Muscle of leg (tissue), 11 donors: ENCODE measurements around the gene ADCY6. TPM values are rescaled to one million over a fixed set of nuclear protein-coding genes. Genes with fewer than 3 reads are reported as not detected.

ENCODE experiments used
- DNase-seq: peaks from one replicate; pipeline ENCODE4 v3.0.0; 2013
- H3K27ac ChIP-seq: one replicate; pipeline ENCODE4 v1.5.1; 2013; ENCODE audit warnings: mild to moderate bottlenecking, low read length, control low read depth
- H3K27me3 ChIP-seq: one replicate; pipeline ENCODE4 v1.6.1; 2013; ENCODE audit warnings: low read length; ENCODE audit not compliant: control insufficient read depth, insufficient read depth
- H3K36me3 ChIP-seq: one replicate; pipeline ENCODE4 v1.6.1; 2013; ENCODE audit warnings: low read length; ENCODE audit not compliant: control insufficient read depth, insufficient read depth
- H3K4me1 ChIP-seq: one replicate; pipeline ENCODE4 v1.6.1; 2013; ENCODE audit warnings: low read length; ENCODE audit not compliant: control insufficient read depth, insufficient read depth
- H3K4me3 ChIP-seq: one replicate; pipeline ENCODE4 v1.5.1; 2013; ENCODE audit warnings: low read length, control low read depth
- H3K9me3 ChIP-seq: replicated peaks from 2 replicates; pipeline ENCODE4 v1.6.1; 2013; ENCODE audit warnings: low read depth, low read length; ENCODE audit not compliant: control insufficient read depth
- whole genome bisulfite sequencing: methylation state at CpG from one replicate; pipeline ENCODE4 v1.1.5; 2013; ENCODE audit warnings: missing lambda C conversion rate; ENCODE audit not compliant: insufficient coverage; 5-methylcytosine and 5-hydroxymethylcytosine counted together
- polyA plus RNA-seq, 8 donors: library from polyadenylated mRNA; unstranded; fragments of 120-200 nt; gene quantifications; one replicate each; pipeline versions ENCODE4 v1.2.1 to v1.2.3, GENCODE V29; 2013; ENCODE audit warnings: inconsistent platforms in 1 of 8, low replicate concordance in 1 of 8; ENCODE audit not compliant: insufficient read length in 8 of 8, insufficient read depth in 1 of 8
- total RNA-seq: library from RNA; stranded (reverse); fragments of 120-200 nt; gene quantifications from one replicate; pipeline ENCODE4 v1.2.4, GENCODE V29; 2013

ADCY6 gene
- total and polyA plus RNA-seq, 9 donors: 25.6 to 46.0 (median 38.0) TPM

DNA sequence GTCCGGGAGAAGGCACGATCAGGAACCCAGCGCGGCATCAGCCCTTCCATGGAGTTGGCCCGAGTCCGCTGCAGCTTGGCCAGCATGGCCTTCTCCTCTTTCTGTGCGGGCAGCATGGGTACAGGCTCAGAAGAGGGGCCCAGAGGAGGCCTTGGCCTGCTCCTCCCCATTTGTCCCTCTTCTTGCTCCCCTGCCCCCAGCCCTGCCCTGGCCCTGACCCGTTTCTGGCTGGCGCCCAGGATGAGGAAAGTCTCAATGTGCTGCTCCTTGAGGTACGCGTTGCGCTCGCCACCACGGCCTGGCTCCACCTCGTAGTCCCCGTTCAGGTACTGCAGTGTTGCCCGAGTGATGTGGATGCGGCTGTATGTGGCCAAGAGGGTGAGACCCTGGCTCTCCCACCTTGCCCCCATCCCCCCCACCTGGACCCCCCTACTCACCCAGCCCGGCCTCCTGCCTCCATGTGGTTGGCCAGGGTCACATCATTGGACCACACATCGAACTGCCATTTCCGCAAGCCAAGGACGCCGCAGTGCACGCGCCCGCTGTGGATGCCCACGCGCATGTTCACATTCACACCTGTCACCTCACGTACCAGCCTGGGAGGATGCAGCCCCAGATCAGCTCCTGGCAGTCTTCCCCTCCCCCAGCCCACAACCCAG, 12.8 kb downstream of the ADCY6 start:
- H3K4me3 ChIP-seq: no peak overlapping the region
- H3K27ac ChIP-seq: no peak overlapping the region
- H3K4me1 ChIP-seq: peaks cover 17% of the 10 kb centered on the region
- H3K36me3 ChIP-seq: peaks cover 75% of the 10 kb centered on the region
- DNase-seq: no peak
- WGBS: 89% methylated on average over 18 of the region's 29 CpGs
- H3K9me3 ChIP-seq: no peaks in the 10 kb centered on the region
- no peaks in the 10 kb centered on the region for H3K27me3 ChIP-seq

GRCh38 chr12:48775299-48775698, 13.6 kb downstream of the ADCY6 start:
- DNase-seq: no peak
- H3K4me3 ChIP-seq: no peak overlapping the region
- peaks cover 11% of the 10 kb centered on the region for H3K4me1 ChIP-seq
- H3K9me3 ChIP-seq: no peaks in the 10 kb centered on the region
- H3K36me3 ChIP-seq: peaks cover 79% of the 10 kb centered on the region
- H3K27ac ChIP-seq: no peak overlapping the region
- 96% methylated on average over 3 of the region's 8 CpGs for WGBS
- no peaks in the 10 kb centered on the region for H3K27me3 ChIP-seq

DNA sequence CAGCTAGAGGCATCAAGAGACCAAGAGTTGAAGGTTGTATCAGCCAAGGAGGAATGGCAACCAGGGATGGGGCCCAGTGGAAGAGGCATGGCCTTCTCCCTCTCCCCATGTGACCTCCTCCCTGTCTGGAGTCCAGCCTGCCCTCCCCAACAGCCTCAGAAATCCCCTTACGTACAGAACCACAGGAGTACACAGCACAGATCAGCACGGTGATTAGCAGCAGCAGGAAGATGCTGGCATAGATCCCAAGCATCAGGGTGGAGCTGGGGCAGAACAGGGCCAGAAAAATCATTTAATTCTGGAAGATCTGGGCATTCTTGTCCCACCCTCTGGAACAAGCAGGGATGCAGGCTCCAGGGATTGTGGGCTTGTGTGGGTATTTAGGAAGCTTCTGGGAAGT, 14.4 kb downstream of the ADCY6 start:
- H3K27ac ChIP-seq: no peak overlapping the region
- peaks cover 82% of the 10 kb centered on the region for H3K36me3 ChIP-seq
- peaks cover 3% of the 10 kb centered on the region for H3K4me1 ChIP-seq
- H3K4me3 ChIP-seq: no peak overlapping the region
- 16% methylated on average over 2 of the region's 2 CpGs for WGBS
- DNase-seq: no peak
- H3K9me3 ChIP-seq: no peaks in the 10 kb centered on the region
- H3K27me3 ChIP-seq: no peaks in the 10 kb centered on the region

DNA sequence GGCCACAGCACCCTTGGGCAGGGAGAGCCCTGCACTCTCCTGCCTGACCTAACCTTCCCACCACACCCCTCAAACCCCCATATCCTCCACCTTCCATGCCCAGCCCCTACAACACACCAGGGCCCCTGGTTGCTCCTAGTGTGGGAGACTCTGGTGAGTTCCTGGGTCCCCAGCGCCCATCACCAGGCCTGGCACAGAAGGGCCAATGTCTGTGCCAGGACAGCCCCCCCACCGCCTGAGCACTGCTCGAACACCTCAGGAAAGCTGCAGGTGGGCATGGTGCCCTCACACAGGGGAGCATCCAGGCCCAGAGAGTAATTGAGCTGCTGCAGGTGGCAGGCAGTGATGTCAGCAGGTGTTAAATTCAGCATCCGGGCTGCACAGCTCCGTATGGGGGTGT, 15.2 kb downstream of the ADCY6 start:
- no peak for DNase-seq
- Histone ChIP-seq H3K4me3 (no peak overlapping the region), H3K27me3 (no peaks in the 10 kb centered on the region), H3K36me3 (peaks cover 81% of the 10 kb centered on the region), H3K9me3 (no peaks in the 10 kb centered on the region), H3K4me1 (no peaks in the 10 kb centered on the region), H3K27ac (no peak overlapping the region)
- whole genome bisulfite sequencing: 92% methylated on average over 5 of the region's 5 CpGs

DNA sequence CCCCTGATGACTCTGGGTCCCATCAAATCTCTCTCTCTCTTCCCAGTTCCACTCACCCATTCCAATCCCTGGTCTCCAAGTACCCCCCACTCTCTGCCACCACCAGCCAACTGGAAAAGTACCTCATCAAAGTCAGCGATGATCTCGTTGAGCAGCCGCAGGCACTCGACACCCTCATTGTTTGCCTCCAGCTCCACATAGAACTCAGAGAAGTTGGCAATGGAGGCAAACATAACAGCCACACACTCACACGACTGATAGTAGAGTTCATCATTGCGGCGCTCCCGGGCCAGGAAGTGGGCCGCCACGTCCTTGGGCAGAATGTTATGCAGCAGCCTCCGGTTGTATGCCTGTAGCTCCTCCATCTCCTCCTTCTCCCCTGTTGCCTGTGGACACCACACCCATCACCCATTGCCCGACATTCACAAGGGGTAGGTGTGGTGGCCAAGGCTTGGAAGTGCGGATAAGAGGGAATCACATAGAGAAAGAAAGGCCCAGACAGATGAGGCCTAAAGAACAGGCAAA, 17.2 kb downstream of the ADCY6 start:
- Histone ChIP-seq H3K9me3 (no peaks in the 10 kb centered on the region), H3K4me3 (no peak overlapping the region), H3K27ac (no peak overlapping the region), H3K4me1 (no peaks in the 10 kb centered on the region), H3K27me3 (no peaks in the 10 kb centered on the region), H3K36me3 (peaks cover 92% of the 10 kb centered on the region)
- 95% methylated on average over 9 of the region's 13 CpGs for WGBS
- no peak for DNase-seq

DNA sequence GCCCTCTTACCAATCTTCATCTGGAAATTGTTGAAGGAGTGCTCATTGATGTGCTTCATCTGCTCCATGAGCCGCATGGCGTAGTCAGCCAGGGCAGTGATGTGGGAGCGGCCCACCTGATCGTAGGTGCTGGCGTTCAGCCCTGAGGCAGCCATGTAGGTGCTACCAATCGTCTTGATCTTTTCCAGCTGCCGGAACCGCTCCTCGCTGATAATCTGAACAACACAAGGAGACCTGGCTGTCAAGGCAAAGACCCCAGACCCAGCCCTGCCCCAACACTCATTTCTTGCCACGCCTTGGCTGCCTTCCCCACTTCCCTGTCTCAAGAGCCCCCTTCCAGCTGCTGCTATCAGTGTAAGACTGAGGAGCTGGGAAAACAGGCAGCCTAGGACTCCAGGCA, 18.1 kb downstream of the ADCY6 start:
- no peak overlapping the region for H3K4me3 ChIP-seq
- 89% methylated on average over 9 of the region's 10 CpGs for WGBS
- no peaks in the 10 kb centered on the region for H3K4me1 ChIP-seq
- peaks cover 91% of the 10 kb centered on the region for H3K36me3 ChIP-seq
- no peaks in the 10 kb centered on the region for H3K9me3 ChIP-seq
- no peak for DNase-seq
- no peaks in the 10 kb centered on the region for H3K27me3 ChIP-seq
- H3K27ac ChIP-seq: no peak overlapping the region

GRCh38 chr12:48768736-48769135, 20.2 kb downstream of the ADCY6 start:
- H3K27ac ChIP-seq: no peak overlapping the region
- peaks cover 79% of the 10 kb centered on the region for H3K36me3 ChIP-seq
- no peaks in the 10 kb centered on the region for H3K4me1 ChIP-seq
- no peaks in the 10 kb centered on the region for H3K27me3 ChIP-seq
- H3K9me3 ChIP-seq: no peaks in the 10 kb centered on the region
- DNase-seq: no peak
- 90% methylated on average over 9 of the region's 9 CpGs for WGBS
- H3K4me3 ChIP-seq: no peak overlapping the region

- Histone ChIP-seq H3K4me1 (no peaks in the 10 kb centered on the region), H3K27me3 (no peaks in the 10 kb centered on the region), H3K4me3 (no peak overlapping the region), H3K9me3 (no peaks in the 10 kb centered on the region), H3K36me3 (peaks cover 73% of the 10 kb centered on the region), H3K27ac (no peak overlapping the region)
- WGBS: 59% methylated on average over 2 of the region's 2 CpGs
- DNase-seq: no peak
Measured at GRCh38 chr12:48768147-48768546, 20.7 kb downstream of the ADCY6 start.

DNA sequence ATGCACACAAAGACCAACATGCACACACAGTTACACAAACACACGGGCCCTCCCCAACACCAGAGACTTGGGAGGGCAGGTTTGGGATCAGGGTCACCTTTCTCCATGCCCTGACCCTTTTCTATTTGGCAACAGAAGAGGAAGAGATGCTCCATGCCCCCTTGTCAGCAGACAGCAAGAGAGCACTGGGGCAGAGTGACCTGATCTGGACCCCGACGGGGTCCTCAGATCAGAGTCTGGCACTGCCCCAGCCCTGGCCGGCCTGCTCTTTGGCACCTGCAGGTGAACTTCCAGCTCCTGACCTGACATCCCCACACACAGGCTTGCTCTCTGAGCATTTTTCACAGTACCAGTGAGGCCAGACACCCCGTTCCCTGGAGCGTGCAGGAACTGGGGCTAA, 21.4 kb downstream of the ADCY6 start:
- no peaks in the 10 kb centered on the region for H3K27me3 ChIP-seq
- H3K36me3 ChIP-seq: peaks cover 66% of the 10 kb centered on the region
- no peaks in the 10 kb centered on the region for H3K4me1 ChIP-seq
- no peak overlapping the region for H3K4me3 ChIP-seq
- no peak for DNase-seq
- no peaks in the 10 kb centered on the region for H3K9me3 ChIP-seq
- no peak overlapping the region for H3K27ac ChIP-seq
- WGBS: 83% methylated on average over 2 of the region's 6 CpGs

GRCh38 chr12:48767047-48767446, 21.8 kb downstream of the ADCY6 start:
- 62% methylated on average over 4 of the region's 4 CpGs for WGBS
- Histone ChIP-seq H3K4me3 (no peak overlapping the region), H3K27me3 (no peaks in the 10 kb centered on the region), H3K27ac (no peak overlapping the region), H3K9me3 (no peaks in the 10 kb centered on the region), H3K4me1 (no peaks in the 10 kb centered on the region), H3K36me3 (peaks cover 62% of the 10 kb centered on the region)
- no peak for DNase-seq

DNA sequence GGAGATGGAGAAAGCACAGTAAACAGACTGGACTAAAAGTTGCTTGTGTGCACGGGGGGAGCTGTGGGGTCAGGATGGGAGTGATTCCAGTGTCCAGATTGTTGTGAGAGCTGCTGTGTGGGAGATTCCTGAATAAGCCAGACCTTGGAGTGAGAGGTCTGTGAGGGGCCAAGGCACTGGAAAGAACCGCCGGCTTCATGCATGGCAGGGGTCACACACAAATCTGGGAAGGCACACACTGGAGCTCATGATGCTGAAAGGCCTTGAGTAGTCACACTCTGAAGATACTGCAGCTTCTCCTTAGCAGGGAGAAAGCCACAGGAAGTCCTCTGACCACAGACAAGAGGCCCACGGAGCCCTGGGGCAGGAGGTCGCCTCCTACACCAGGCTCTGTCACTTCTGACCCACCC, 23.1 kb downstream of the ADCY6 start:
- no peak for DNase-seq
- 62% methylated on average over 3 of the region's 5 CpGs for WGBS
- no peak overlapping the region for H3K4me3 ChIP-seq
- no peaks in the 10 kb centered on the region for H3K27me3 ChIP-seq
- peaks cover 49% of the 10 kb centered on the region for H3K36me3 ChIP-seq
- no peak overlapping the region for H3K27ac ChIP-seq
- no peaks in the 10 kb centered on the region for H3K9me3 ChIP-seq
- no peaks in the 10 kb centered on the region for H3K4me1 ChIP-seq
